Omental fat pad (tissue), 4 donors: ENCODE data around the gene GPC6. TPM values are rescaled to one million over a fixed set of nuclear protein-coding genes. Genes with fewer than 3 reads are reported as not detected.

Experiments
- ATAC-seq: fragments of 150-250 bp; one replicate; pipeline ENCODE4 v1.9.1; 2016; ENCODE audit warnings: mild to moderate bottlenecking, moderate library complexity; ENCODE audit not compliant: low FRiP score
- DNase-seq: peaks from one replicate; pipeline ENCODE4 v3.0.0-alpha.2; 2019; ENCODE audit warnings: low spot score
- total RNA-seq, 4 donors: library from RNA; depleted of rRNA; stranded (reverse); fragments of >200 nt; gene quantifications; one replicate each; pipeline ENCODE4 v1.1.0, GENCODE V29; 2016
- TF ChIP-seq, protein P1 (sequence below), 3 donors: fragments of 450-650 bp; IDR thresholded peaks; one replicate each; pipeline ENCODE4 v1.5.1; 2016 to 2017; ENCODE audit warnings: antibody characterized with exemption in 3 of 3, mild to moderate bottlenecking in 3 of 3, moderate library complexity in 2 of 3

The GPC6 gene
- total RNA-seq, 4 donors from 2014 or later = 9.2 to 24.4 (median 16.4) TPM

- TF ChIP-seq, protein P1, sequence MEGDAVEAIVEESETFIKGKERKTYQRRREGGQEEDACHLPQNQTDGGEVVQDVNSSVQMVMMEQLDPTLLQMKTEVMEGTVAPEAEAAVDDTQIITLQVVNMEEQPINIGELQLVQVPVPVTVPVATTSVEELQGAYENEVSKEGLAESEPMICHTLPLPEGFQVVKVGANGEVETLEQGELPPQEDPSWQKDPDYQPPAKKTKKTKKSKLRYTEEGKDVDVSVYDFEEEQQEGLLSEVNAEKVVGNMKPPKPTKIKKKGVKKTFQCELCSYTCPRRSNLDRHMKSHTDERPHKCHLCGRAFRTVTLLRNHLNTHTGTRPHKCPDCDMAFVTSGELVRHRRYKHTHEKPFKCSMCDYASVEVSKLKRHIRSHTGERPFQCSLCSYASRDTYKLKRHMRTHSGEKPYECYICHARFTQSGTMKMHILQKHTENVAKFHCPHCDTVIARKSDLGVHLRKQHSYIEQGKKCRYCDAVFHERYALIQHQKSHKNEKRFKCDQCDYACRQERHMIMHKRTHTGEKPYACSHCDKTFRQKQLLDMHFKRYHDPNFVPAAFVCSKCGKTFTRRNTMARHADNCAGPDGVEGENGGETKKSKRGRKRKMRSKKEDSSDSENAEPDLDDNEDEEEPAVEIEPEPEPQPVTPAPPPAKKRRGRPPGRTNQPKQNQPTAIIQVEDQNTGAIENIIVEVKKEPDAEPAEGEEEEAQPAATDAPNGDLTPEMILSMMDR (IDR thresholded peaks at IDR 0.05) = no peak
- ATAC-seq = no peak
Observed at GRCh38 chr13:94168783-94169453, 942.3 kb downstream of the GPC6 start.

GRCh38 chr13:94169454-94170144 lies 943.0 kb downstream of the GPC6 start:
- ATAC-seq = no peak
- DNase-seq = no peak
- TF ChIP-seq, protein P1 (IDR thresholded peaks at IDR 0.05) = no peak

More at GRCh38 chr13:94168783-94169453, 942.3 kb downstream of the GPC6 start:
- DNase-seq = no peak

GRCh38 chr13:94170145-94170571 lies 943.6 kb downstream of the GPC6 start:
- TF ChIP-seq, protein P1 (IDR thresholded peaks at IDR 0.05) = no peak
- DNase-seq = no peak
- no peak for ATAC-seq

- no peak for ATAC-seq
- TF ChIP-seq, protein P1 (IDR thresholded peaks at IDR 0.05) = no peak
- no peak for DNase-seq
Observed at GRCh38 chr13:94172416-94172815, 945.8 kb downstream of the GPC6 start.

- TF ChIP-seq, protein P1 (IDR thresholded peaks at IDR 0.05) = no peak
- no peak for DNase-seq
Observed at GRCh38 chr13:94173312-94173854, 946.8 kb downstream of the GPC6 start.

DNA sequence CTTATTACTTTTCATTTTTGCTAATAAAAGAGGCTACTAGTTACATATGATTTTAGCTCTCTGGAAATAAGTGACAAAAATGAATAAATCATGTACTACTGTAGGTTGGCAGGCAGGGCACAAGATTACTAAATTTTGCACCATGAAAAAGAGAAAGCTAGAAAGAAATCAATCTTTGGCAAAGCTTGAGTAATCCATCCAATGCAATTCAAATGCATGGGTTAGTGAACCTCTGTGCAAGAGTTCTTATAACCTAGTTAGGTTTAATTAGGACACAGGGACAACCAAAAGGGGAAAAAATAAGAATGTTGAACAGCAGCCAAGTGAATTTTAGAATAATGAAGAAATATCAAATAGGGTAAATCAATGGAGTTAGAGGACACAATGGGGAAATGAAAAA lies 947.4 kb downstream of the GPC6 start:
- no peak for ATAC-seq
- TF ChIP-seq, protein P1 (IDR thresholded peaks at IDR 0.05) = no peak
- DNase-seq = no peak

More at GRCh38 chr13:94173312-94173854, 946.8 kb downstream of the GPC6 start:
- ATAC-seq = no peak
